HepG2 (cell line): Measurements from ENCODE around the gene KRTAP4-16. TPM values are rescaled to one million over a fixed set of nuclear protein-coding genes. Genes with fewer than 3 reads are reported as not detected.

Experiments
- ATAC-seq: fragments of 200-7000 bp; cut with Tn5 transposase; 3 replicates; pipeline ENCODE4 v1.9.1; 2020; ENCODE audit warnings: mild to moderate bottlenecking, moderate library complexity
- BruUV-seq: library from RNA; stranded (reverse); fragments of 400-500 nt; replicated peaks from 2 replicates; lab custom pipeline; 2021; lab: Mats Ljungman, UMichigan
- CTCF ChIA-PET: fragments of 300-600 bp; formaldehyde crosslinking; extraction: SDS; loops from one replicate; lab custom pipeline; 2021; ENCODE audit warnings: low total read pairs, inconsistent platforms, low intra/inter-chr PET ratio; lab: Yijun Ruan, JAX
- POLR2A ChIA-PET: fragments of 350-600 bp; sonication (Branson Sonifier 250); formaldehyde crosslinking; loops from one replicate; lab custom pipeline; 2020; ENCODE audit warnings: antibody characterized with exemption, inconsistent platforms; lab: Yijun Ruan, JAX
- DNase-seq: peaks from one replicate; pipeline ENCODE4 v3.0.0-alpha.2; 2015; ENCODE audit warnings: low spot score
- FAIRE-seq: peaks from 3 replicates; lab custom pipeline; 2011; peaks lifted over from hg19 to GRCh38; lab: Jason Lieb, UNC
- H2AFZ ChIP-seq: one replicate; pipeline ENCODE4 v1.6.1; 2011; ENCODE audit warnings: low read length, inconsistent platforms
- H3K27ac ChIP-seq: fragments of 300-600 bp; 3 replicates; pipeline ENCODE4 v1.8.0; 2011; ENCODE audit warnings: mixed run types, mild to moderate bottlenecking, mixed read lengths, low read length, inconsistent platforms; ENCODE audit not compliant: insufficient read depth; ENCODE audit errors: extremely low read length
- H3K27me3 ChIP-seq, 2 experiments: fragments of 200-600 bp in 1 of 2; 2 replicates in 1 of 2; 3 replicates in 1 of 2; pipeline versions ENCODE4 v1.6.0 to v1.8.0; 2011; ENCODE audit warnings: low read length in 2 of 2, mild to moderate bottlenecking in 2 of 2, moderate library complexity in 2 of 2, inconsistent platforms in 1 of 2; ENCODE audit not compliant: insufficient read depth in 2 of 2, control insufficient read depth in 1 of 2
- H3K36me3 ChIP-seq, 2 experiments: fragments of 200-600 bp in 1 of 2; replicated peaks in 1 of 2; 2 replicates in 1 of 2; 3 replicates in 1 of 2; pipeline versions ENCODE4 v1.5.1 to v1.8.0; 2011; ENCODE audit warnings: low read length in 2 of 2, inconsistent platforms in 1 of 2; ENCODE audit not compliant: insufficient read depth in 2 of 2, control insufficient read depth in 1 of 2
- H3K4me1 ChIP-seq: 2 replicates; pipeline ENCODE4 v1.5.1; 2012; ENCODE audit warnings: low read length, inconsistent platforms; ENCODE audit not compliant: insufficient read depth
- H3K4me2 ChIP-seq: 2 replicates; pipeline ENCODE4 v1.6.0; 2011; ENCODE audit warnings: low read depth, low read length, inconsistent platforms
- H3K4me3 ChIP-seq, 3 experiments: fragments of 200-600 bp in 1 of 3; sonication (generic), shearing (Covaris generic) in 1 of 3; replicated peaks in 1 of 3; 2 replicates each; pipeline ENCODE4 v1.5.1; 2011 to 2016; ENCODE audit warnings: low read length in 3 of 3, inconsistent platforms in 2 of 3, low read depth in 2 of 3, mild to moderate bottlenecking in 2 of 3, control low read depth in 1 of 3, mixed read lengths in 1 of 3; ENCODE audit not compliant: insufficient read depth in 1 of 3
- H3K79me2 ChIP-seq: one replicate; pipeline ENCODE4 v1.6.1; 2011; ENCODE audit warnings: low read length, inconsistent platforms; ENCODE audit not compliant: insufficient read depth
- H3K9ac ChIP-seq: 2 replicates; pipeline ENCODE4 v1.6.0; 2011; ENCODE audit warnings: mild to moderate bottlenecking, low read depth, low read length, inconsistent platforms; ENCODE audit not compliant: insufficient read depth
- H3K9me3 ChIP-seq: 2 replicates; pipeline ENCODE4 v1.5.1; 2012; ENCODE audit warnings: mild to moderate bottlenecking, low read length
- H4K20me1 ChIP-seq: 2 replicates; pipeline ENCODE4 v1.6.0; 2011; ENCODE audit warnings: inconsistent platforms, mild to moderate bottlenecking, low read length, moderate library complexity; ENCODE audit not compliant: insufficient read depth
- BCL6 ChIP-seq: IDR thresholded peaks from 2 replicates; pipeline ENCODE4 v1.6.1; 2016; ENCODE audit warnings: missing genetic modification reagents, missing compliant biosample characterization
- CHCHD3 ChIP-seq: sonication (generic); formaldehyde crosslinking; IDR thresholded peaks from 2 replicates; pipeline ENCODE4 v1.8.0; 2022; ENCODE audit warnings: mild to moderate bottlenecking, missing genetic modification reagents, moderate library complexity
- GPN1 ChIP-seq: sonication (generic); formaldehyde crosslinking; IDR thresholded peaks from 2 replicates; pipeline ENCODE4 v1.5.1; 2020; ENCODE audit warnings: missing genetic modification reagents, borderline replicate concordance
- HOXD1 ChIP-seq: sonication (generic); formaldehyde crosslinking; IDR thresholded peaks from 2 replicates; pipeline ENCODE4 v1.5.0; 2020; ENCODE audit warnings: missing genetic modification reagents
- PITX1 ChIP-seq: sonication (generic); formaldehyde crosslinking; IDR thresholded peaks from 2 replicates; pipeline ENCODE4 v1.5.1; 2020; ENCODE audit warnings: mild to moderate bottlenecking, missing genetic modification reagents
- POLR2AphosphoS5 ChIP-seq: IDR thresholded peaks from 2 replicates; pipeline ENCODE4 v1.6.1; 2012; ENCODE audit warnings: low read depth, low read length
- SPEN ChIP-seq: sonication (generic); formaldehyde crosslinking; IDR thresholded peaks from 2 replicates; pipeline ENCODE4 v1.5.1; 2020; ENCODE audit warnings: low read depth, mild to moderate bottlenecking, missing genetic modification reagents
- TBL1XR1 ChIP-seq: fragments of 150-350 bp; IDR thresholded peaks from 2 replicates; pipeline ENCODE4 v1.6.1; 2014; ENCODE audit warnings: borderline replicate concordance, low read length; ENCODE audit not compliant: partially characterized antibody
- ZKSCAN5 ChIP-seq: sonication (generic); formaldehyde crosslinking; IDR thresholded peaks from 2 replicates; pipeline ENCODE4 v1.5.1; 2020; ENCODE audit warnings: mild to moderate bottlenecking, missing genetic modification reagents
- ZNF292 ChIP-seq: sonication (generic); formaldehyde crosslinking; IDR thresholded peaks from 2 replicates; pipeline ENCODE4 v1.8.1; 2022; ENCODE audit warnings: mild to moderate bottlenecking, low read depth, missing genetic modification reagents, borderline replicate concordance
- ZNF598 ChIP-seq: sonication (generic); formaldehyde crosslinking; IDR thresholded peaks from 2 replicates; pipeline ENCODE4 v1.5.1; 2020; ENCODE audit warnings: mild to moderate bottlenecking, missing genetic modification reagents, borderline replicate concordance
- ZNF746 ChIP-seq: sonication (generic); formaldehyde crosslinking; IDR thresholded peaks from 2 replicates; pipeline ENCODE4 v1.8.0; 2022; ENCODE audit warnings: mild to moderate bottlenecking, missing genetic modification reagents
- ZNF891 ChIP-seq: sonication (generic); formaldehyde crosslinking; IDR thresholded peaks from 2 replicates; pipeline ENCODE4 v1.5.0; 2020; ENCODE audit warnings: mild to moderate bottlenecking, missing genetic modification reagents
- ZSCAN29 ChIP-seq: sonication (generic); formaldehyde crosslinking; conservative IDR thresholded peaks from 2 replicates; pipeline ENCODE4 v1.4.0; 2020; ENCODE audit warnings: mild to moderate bottlenecking, missing genetic modification reagents
- WGBS: methylation state at CpG from one replicate; pipeline ENCODE4 v1.1.6; 2017; ENCODE audit warnings: low lambda C conversion rate; 5-methylcytosine and 5-hydroxymethylcytosine counted together
- in situ Hi-C: cut with HindIII; loops from 2 replicates; pipeline ENCODE4 v1.10.0; 2017; ENCODE audit warnings: low pct_unique_long_range_greater_than_20kb; ENCODE audit not compliant: extremely low pct_ligation_motif_present
- intact Hi-C: fragments of 100-400 bp; cut with micrococcal nuclease; formaldehyde crosslinking; loops from one replicate; pipeline ENCODE4 v1.10.0; 2022; ENCODE audit not compliant: unreplicated experiment
- polyA plus RNA-seq, 8 experiments: library from polyadenylated mRNA; depleted of rRNA in 3 of 8; stranded (reverse) in 7 of 8; unstranded in 1 of 8; fragments of >200 nt; fragmentation: Illumina TruSeq in 4 of 8; extraction: Trizol in 4 of 8; gene quantifications; 2 replicates each; pipeline versions ENCODE4 v1.2.1 to v1.2.3, GENCODE V29; 2011 to 2016; ENCODE audit warnings: low read depth in 4 of 8, missing spikeins in 1 of 8, mixed read lengths in 1 of 8; ENCODE audit not compliant: insufficient read depth in 1 of 8
- total RNA-seq, 5 experiments: library from RNA; depleted of rRNA; stranded (reverse); fragments of >200 nt; fragmentation: Illumina TruSeq; extraction: Trizol; gene quantifications; 2 replicates each; pipeline ENCODE4 v1.2.3, GENCODE V29; 2016; ENCODE audit warnings: low read depth in 1 of 5

KRTAP4-16 gene
- total and polyA plus RNA-seq, 2 of the 13 experiments (the other 11 are each of a cell fraction or from before 2014, with no cell fraction given), result not detected

DNA sequence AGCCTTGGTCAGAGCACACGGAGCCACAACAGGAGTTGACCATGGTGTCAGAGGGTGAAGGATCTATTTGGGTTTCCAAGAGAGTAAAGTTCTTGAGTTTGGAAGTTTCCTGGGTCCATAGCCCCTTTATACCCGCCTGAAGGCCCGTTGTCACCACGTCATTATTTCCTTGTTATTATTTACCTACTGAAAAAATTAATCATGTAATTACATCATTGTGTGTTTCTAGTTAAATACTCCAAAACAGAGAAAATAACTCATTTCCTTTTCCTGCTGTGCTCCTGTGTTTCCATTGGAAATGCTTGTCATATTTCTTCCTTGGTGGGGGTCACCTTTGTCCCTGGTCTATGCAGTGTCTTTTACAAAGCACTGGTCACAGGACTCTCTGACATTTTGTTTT lies 4.0 kb downstream of the KRTAP4-16 start, which contains the start of gene KRTAP4-8:
Gene KRTAP4-8, minus strand, starts transcription at position 101 of the 400 bp plus-strand sequence. Its CDS starts 58 bp downstream, at position 43.
- ChIA-PET POLR2A (no interaction called here), CTCF (no interaction called here)
- no peaks in the 10 kb centered on the region for H3K36me3 ChIP-seq
- no peak within 1 kb of the TSS for H2AFZ ChIP-seq
- H3K27me3 ChIP-seq, result peaks cover 0 to 11% of the 10 kb centered on the region in 2 experiments; a peak in 2 of 5 replicates
- H3K79me2 ChIP-seq, result no peaks in the 10 kb centered on the region
- no peaks in the 10 kb centered on the region for H3K9me3 ChIP-seq
- no peak within 1 kb of the TSS for H3K27ac ChIP-seq
- no peak within 1 kb of the TSS for H3K4me2 ChIP-seq
- H3K4me3 ChIP-seq, result no peak within 1 kb of the TSS
- in situ Hi-C loops, result no loop called here
- H3K9ac ChIP-seq, result no peak within 1 kb of the TSS
- TF ChIP-seq ZNF598 (no peak), ZNF746 (CRISPR knock-in tag) (no peak), ZNF292 (CRISPR knock-in tag) (no peak), PITX1 (CRISPR knock-in tag) (no peak), CHCHD3 (CRISPR knock-in tag) (no peak), TBL1XR1 (no peak), POLR2AphosphoS5 (no peak), BCL6 (CRISPR knock-in tag) (no peak), GPN1 (no peak), ZSCAN29 (CRISPR knock-in tag) (no peak), HOXD1 (CRISPR knock-in tag) (no peak), ZKSCAN5 (CRISPR knock-in tag) (no peak), ZNF891 (CRISPR knock-in tag) (no peak), SPEN (CRISPR knock-in tag) (no peak)
- ATAC-seq (no peak), DNase-seq (no peak), FAIRE-seq (no peak)
- no TSS peak for BruUV-seq
- H4K20me1 ChIP-seq, result no peaks in the 10 kb centered on the region
- intact Hi-C loops, result no loop called here
- 6% methylated on average over 4 of the region's 4 CpGs for WGBS
- no peaks in the 10 kb centered on the region for H3K4me1 ChIP-seq
